HFFc6 (cell line): ENCODE results near the gene NMRK1. TPM values are rescaled to one million over a fixed set of nuclear protein-coding genes. Genes with fewer than 3 reads are reported as not detected.
A peak's percentile ranks its signal among the peaks of the same experiment; 100 is the strongest.

Source experiments
- DNase-seq: peaks from one replicate; pipeline ENCODE4 v3.0.0-alpha.2; 2018
- H3K27ac Mint-ChIP-seq: 2 replicates; pipeline ENCODE4 v1.8.0; 2020; ENCODE audit warnings: mild to moderate bottlenecking, mixed read lengths
- H3K27me3 Mint-ChIP-seq: 2 replicates; pipeline ENCODE4 v1.8.0; 2021; ENCODE audit warnings: mild to moderate bottlenecking, moderate library complexity, mixed read lengths; ENCODE audit not compliant: insufficient read depth
- H3K36me3 Mint-ChIP-seq: 2 replicates; pipeline ENCODE4 v1.8.0; 2021; ENCODE audit warnings: low read depth, mixed read lengths
- H3K4me1 Mint-ChIP-seq: 2 replicates; pipeline ENCODE4 v1.8.0; 2020; ENCODE audit warnings: low read depth, mixed read lengths
- H3K4me3 Mint-ChIP-seq: 2 replicates; pipeline ENCODE4 v1.8.0; 2020; ENCODE audit warnings: mild to moderate bottlenecking, moderate library complexity, mixed read lengths
- H3K9me3 Mint-ChIP-seq: 2 replicates; pipeline ENCODE4 v1.8.0; 2020; ENCODE audit warnings: mild to moderate bottlenecking, mixed read lengths
- long read RNA-seq: library from polyadenylated mRNA; unstranded; transcript quantifications from one replicate; pipeline ENCODE4 v2.0.0, GENCODE V29; 2019
- total RNA-seq, 6 experiments: library from RNA; stranded (reverse); fragmentation: NEBNext Ultra II Directional; extraction: Animal tissue kit (Norgen Biotek cat#: 25700); gene quantifications; 2 replicates in 1 of 6; 3 replicates in 5 of 6; pipeline ENCODE4 v1.2.3, GENCODE V29; 2021
- TF ChIP-seq, protein P1 (sequence below): fragments of 200-600 bp; sonication (generic); IDR thresholded peaks from 2 replicates; pipeline ENCODE4 v1.5.0; 2021; ENCODE audit warnings: antibody characterized with exemption, mild to moderate bottlenecking

NMRK1 gene
- total RNA-seq: 10 to 100 TPM; 16.7 to 23.2 (median 18.7) TPM
- long read RNA-seq, transcript NMRK1-205 (2 exons, 817 nt): minor isoform, 5 of 44 reads
- long read RNA-seq, transcript NMRK1-201 (9 exons, 1,185 nt): major isoform, 21 of 44 reads
- long read RNA-seq, partial matches to known transcripts: 2 of 44 reads
- long read RNA-seq, other reads (novel, unspliced or antisense): 13 of 44 reads

DNA sequence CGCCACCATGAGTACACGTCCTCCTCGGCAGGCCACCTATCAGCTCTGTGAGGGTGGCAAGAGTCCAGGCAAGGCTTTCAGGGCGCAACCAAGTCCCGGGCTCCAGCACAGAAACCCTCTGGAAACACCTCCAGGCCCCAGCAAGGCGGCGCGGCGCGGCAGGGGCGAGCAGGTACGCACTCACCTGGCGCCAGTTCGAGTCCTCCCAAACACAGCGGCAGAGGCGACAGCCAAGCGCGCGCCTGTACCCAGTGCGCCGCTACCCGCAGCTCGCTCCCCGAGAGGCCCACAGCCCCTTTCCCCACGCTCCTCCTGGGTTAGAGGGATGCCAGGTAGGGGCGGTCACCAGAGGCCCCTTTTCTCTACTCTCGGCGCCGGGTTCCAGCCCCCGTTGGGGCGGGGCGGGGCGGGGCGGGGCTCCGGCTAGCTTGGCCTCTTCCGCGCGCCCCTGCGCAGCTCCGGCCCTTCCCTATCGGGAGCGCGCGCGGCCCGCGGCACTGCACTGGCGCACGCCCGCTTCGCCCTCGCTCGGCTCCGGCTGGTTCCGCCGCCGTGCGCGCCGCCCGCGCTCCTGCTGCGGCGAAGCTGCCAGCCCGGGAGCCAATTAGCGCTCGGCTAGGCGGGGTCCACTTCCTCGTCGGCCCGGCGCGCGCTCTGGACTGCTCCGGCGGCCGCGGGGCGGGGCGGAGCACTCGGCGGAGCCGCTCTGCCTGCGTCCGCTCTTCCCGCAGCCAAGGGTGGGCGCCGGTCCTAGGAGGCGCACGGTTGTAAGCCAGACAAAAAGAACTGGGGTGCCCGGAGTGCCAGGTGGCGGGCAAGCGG, at the start of gene NMRK1, which contains the start of gene OSTF1:
Gene NMRK1, minus strand, starts transcription at position 332 of the 822 bp plus-strand sequence. CDS start 5,040 bp downstream, outside the sequence.
Gene OSTF1, plus strand, starts transcription at position 691 of the 822 bp plus-strand sequence. CDS start 179 bp downstream, outside the sequence.
- peaks cover 60% of the 10 kb centered on the region for H3K4me1 Mint-ChIP-seq
- H3K4me3 Mint-ChIP-seq: peak within 1 kb of the TSS; percentile 100
- no peaks in the 10 kb centered on the region; the same call in 1 of the 2 replicates for H3K27me3 Mint-ChIP-seq
- TF ChIP-seq, protein P1, sequence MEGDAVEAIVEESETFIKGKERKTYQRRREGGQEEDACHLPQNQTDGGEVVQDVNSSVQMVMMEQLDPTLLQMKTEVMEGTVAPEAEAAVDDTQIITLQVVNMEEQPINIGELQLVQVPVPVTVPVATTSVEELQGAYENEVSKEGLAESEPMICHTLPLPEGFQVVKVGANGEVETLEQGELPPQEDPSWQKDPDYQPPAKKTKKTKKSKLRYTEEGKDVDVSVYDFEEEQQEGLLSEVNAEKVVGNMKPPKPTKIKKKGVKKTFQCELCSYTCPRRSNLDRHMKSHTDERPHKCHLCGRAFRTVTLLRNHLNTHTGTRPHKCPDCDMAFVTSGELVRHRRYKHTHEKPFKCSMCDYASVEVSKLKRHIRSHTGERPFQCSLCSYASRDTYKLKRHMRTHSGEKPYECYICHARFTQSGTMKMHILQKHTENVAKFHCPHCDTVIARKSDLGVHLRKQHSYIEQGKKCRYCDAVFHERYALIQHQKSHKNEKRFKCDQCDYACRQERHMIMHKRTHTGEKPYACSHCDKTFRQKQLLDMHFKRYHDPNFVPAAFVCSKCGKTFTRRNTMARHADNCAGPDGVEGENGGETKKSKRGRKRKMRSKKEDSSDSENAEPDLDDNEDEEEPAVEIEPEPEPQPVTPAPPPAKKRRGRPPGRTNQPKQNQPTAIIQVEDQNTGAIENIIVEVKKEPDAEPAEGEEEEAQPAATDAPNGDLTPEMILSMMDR: no peak; the same call in 1 of the 2 replicates
- peak within 1 kb of the TSS; percentile 96 for H3K27ac Mint-ChIP-seq
- peak; percentile 95 for DNase-seq
- no peaks in the 10 kb centered on the region; the same call in none of the 2 replicates for H3K36me3 Mint-ChIP-seq
- no peaks in the 10 kb centered on the region for H3K9me3 Mint-ChIP-seq

DNA sequence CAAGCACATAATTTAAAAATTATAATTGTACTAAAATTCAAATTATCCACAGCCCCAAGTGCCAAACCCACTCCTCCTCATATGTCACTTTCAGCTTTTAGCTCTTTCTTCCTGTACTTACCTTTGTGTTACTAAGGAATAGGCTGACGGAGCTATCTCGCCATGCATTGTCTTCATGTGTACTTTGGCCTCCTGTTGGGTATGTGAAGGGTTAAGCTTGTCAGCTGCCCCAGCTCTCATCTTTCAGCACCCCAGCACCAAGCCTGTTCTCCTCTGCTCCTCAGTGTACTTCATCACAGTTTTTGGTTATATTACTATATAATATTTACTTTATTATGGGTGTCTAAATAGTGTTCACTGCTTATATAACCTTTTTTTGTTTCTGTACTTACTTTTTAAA, 46.5 kb upstream of the NMRK1 start:
- Mint-ChIP-seq H3K36me3 (peaks cover 35% of the 10 kb centered on the region), H3K27me3 (no peaks in the 10 kb centered on the region; the same call in 1 of the 2 replicates), H3K4me3 (no peak overlapping the region), H3K27ac (no peak overlapping the region), H3K4me1 (no peaks in the 10 kb centered on the region; the same call in 1 of the 2 replicates), H3K9me3 (no peaks in the 10 kb centered on the region)
- DNase-seq: no peak
- TF ChIP-seq, protein P1: no peak

DNA sequence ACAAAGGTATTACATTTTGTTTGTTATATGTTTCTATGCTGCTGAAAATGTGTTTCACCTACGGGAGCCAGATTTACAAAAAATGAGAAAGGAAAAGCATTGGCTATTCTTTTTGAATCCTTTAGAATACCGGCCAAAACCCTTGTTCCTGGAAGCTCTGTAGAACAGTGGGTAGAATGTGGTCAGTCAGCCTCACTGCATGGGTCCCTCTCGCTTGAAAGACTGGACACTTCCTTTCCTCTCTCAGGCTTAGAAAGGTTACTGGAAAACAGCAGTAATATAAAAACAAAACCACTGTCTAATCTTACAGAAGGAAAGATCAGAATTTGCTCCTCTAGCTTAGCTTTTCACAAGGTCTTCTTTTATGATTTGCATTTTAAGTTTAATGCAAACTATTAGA, 45.4 kb upstream of the NMRK1 start:
- no peak for DNase-seq
- TF ChIP-seq, protein P1: no peak
- no peak overlapping the region for H3K27ac Mint-ChIP-seq

DNA sequence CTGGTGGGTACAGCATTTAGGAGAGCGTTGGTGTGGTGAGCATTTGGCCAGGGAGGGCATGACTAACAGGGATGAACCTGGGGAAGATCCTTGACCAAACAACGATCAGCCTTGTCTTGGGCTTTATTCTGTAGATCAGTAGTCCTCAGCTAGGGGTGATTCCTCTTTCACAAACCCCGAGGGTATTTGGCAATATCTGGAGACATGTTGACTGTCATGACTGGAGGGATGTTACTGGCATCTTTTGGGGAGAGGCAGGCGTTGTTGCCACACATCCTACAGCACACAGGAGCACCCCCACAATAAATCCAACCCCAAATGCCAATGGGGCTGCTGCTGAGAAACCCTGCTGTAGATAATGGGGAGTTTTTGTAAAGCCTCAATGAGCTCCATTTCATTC, 44.3 kb upstream of the NMRK1 start:
- H3K9me3 Mint-ChIP-seq: no peaks in the 10 kb centered on the region
- no peak overlapping the region; the same call in 1 of the 2 replicates for H3K27ac Mint-ChIP-seq
- peaks cover 35% of the 10 kb centered on the region for H3K36me3 Mint-ChIP-seq
- DNase-seq: no peak
- H3K4me1 Mint-ChIP-seq: no peaks in the 10 kb centered on the region
- H3K4me3 Mint-ChIP-seq: no peak overlapping the region
- TF ChIP-seq, protein P1: no peak
- no peaks in the 10 kb centered on the region; the same call in 1 of the 2 replicates for H3K27me3 Mint-ChIP-seq

More for the DNA sequence above, 45.4 kb upstream of the NMRK1 start:
- H3K27me3 Mint-ChIP-seq: no peaks in the 10 kb centered on the region; the same call in 1 of the 2 replicates
- H3K4me1 Mint-ChIP-seq: no peaks in the 10 kb centered on the region; the same call in 1 of the 2 replicates
- H3K9me3 Mint-ChIP-seq: no peaks in the 10 kb centered on the region
- peaks cover 35% of the 10 kb centered on the region for H3K36me3 Mint-ChIP-seq
- no peak overlapping the region for H3K4me3 Mint-ChIP-seq

DNA sequence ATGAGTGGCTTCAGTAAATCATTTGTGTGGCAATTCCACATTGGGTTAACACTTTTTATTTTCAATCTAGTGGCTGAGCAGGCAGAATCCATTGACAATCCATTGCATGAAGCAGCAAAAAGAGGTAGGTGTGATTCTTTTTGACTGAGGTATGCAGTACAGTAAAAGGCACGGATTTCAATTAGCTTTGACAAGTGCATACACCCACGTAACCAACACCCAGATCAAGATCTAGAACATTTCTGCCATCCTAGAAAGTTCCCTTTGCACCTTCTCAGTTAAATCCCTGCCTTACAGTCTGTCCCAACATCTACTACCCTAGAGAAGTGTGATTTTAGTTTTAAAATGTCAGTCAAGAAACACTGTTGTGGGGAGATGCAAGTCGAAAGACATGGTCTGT, 43.7 kb upstream of the NMRK1 start:
- H3K9me3 Mint-ChIP-seq: no peaks in the 10 kb centered on the region
- no peaks in the 10 kb centered on the region for H3K4me1 Mint-ChIP-seq
- no peak overlapping the region for H3K4me3 Mint-ChIP-seq
- TF ChIP-seq, protein P1: no peak
- no peak for DNase-seq
- peaks cover 34% of the 10 kb centered on the region for H3K36me3 Mint-ChIP-seq
- no peak overlapping the region; the same call in 1 of the 2 replicates for H3K27ac Mint-ChIP-seq
- H3K27me3 Mint-ChIP-seq: no peaks in the 10 kb centered on the region; the same call in 1 of the 2 replicates
